K562 (cell line): ENCODE results near the gene TIMM22. TPM values are rescaled to one million over a fixed set of nuclear protein-coding genes. Genes with fewer than 3 reads are reported as not detected.

Experiments
- ARNT ChIP-seq, 2 experiments: fragments of 450-650 bp; IDR thresholded peaks; 2 replicates each; pipeline ENCODE4 v1.6.1; 2016; ENCODE audit warnings: mild to moderate bottlenecking in 1 of 2
- ELF4 ChIP-seq: fragments of 450-650 bp; formaldehyde crosslinking; IDR thresholded peaks from 2 replicates; pipeline ENCODE4 v1.4.0; 2022; ENCODE audit warnings: missing genetic modification characterization
- HDAC6 ChIP-seq: IDR thresholded peaks from 2 replicates; pipeline ENCODE4 v1.6.1; 2012; ENCODE audit warnings: low read depth, mild to moderate bottlenecking, control low read depth, inconsistent platforms, low read length, moderate library complexity
- MBD2 ChIP-seq: sonication (generic); IDR thresholded peaks from 2 replicates; pipeline ENCODE4 v1.6.1; 2016; ENCODE audit warnings: low read depth, borderline replicate concordance
- NCOR1 ChIP-seq: fragments of 450-650 bp; IDR thresholded peaks from 2 replicates; pipeline ENCODE4 v1.6.1; 2016; ENCODE audit warnings: mild to moderate bottlenecking, moderate library complexity
- NFE2 ChIP-seq: IDR thresholded peaks from 2 replicates; pipeline ENCODE4 v1.6.1; 2014; ENCODE audit warnings: antibody characterized with exemption, low read depth
- POLR2G ChIP-seq: fragments of 200-400 bp; formaldehyde crosslinking; IDR thresholded peaks from 2 replicates; pipeline ENCODE4 v1.6.1; 2017; ENCODE audit warnings: low read depth, mild to moderate bottlenecking, antibody characterized with exemption, low read length, moderate library complexity
- XRCC5 ChIP-seq: fragments of 200-400 bp; formaldehyde crosslinking; IDR thresholded peaks from 2 replicates; pipeline ENCODE4 v1.6.1; 2017; ENCODE audit warnings: low read depth, mild to moderate bottlenecking, low read length
- polyA plus RNA-seq, 8 experiments: library from polyadenylated mRNA; depleted of rRNA in 4 of 8; stranded (reverse) in 5 of 8; unstranded in 3 of 8; fragments of >200 nt; fragmentation: Nextera tagmentation in 2 of 8; fragmentation: Illumina TruSeq in 1 of 8; extraction: Ambion mirVana in 2 of 8; extraction: Trizol in 1 of 8; gene quantifications; 2 replicates each; pipeline versions ENCODE4 v1.2.1 to v1.2.3, GENCODE V29; 2011 to 2014; ENCODE audit warnings: inconsistent platforms in 1 of 8, missing spikeins in 1 of 8
- total RNA-seq, 7 experiments: library from RNA; depleted of rRNA in 6 of 7; stranded (reverse); fragments of >200 nt in 6 of 7; fragmentation: Illumina TruSeq in 2 of 7; extraction: Trizol in 2 of 7; gene quantifications; 2 replicates each; pipeline versions ENCODE4 v1.2.1 to v1.2.3, GENCODE V29; 2011 to 2021; ENCODE audit warnings: low replicate concordance in 1 of 7
- TF ChIP-seq, protein P1 (sequence below): fragments of 450-650 bp; IDR thresholded peaks from 2 replicates; pipeline ENCODE4 v1.6.1; 2016; ENCODE audit warnings: low read depth
- TF ChIP-seq, protein P2 (sequence below), 2 experiments: IDR thresholded peaks; 2 replicates each; pipeline ENCODE4 v1.6.1; 2012; ENCODE audit warnings: improper control_type of control experiment in 2 of 2, low read depth in 2 of 2, low read length in 2 of 2, borderline replicate concordance in 1 of 2
- TF ChIP-seq, protein P3 (sequence below): sonication (generic); formaldehyde crosslinking; IDR thresholded peaks from 2 replicates; pipeline ENCODE4 v1.5.0; 2020; ENCODE audit warnings: missing genetic modification reagents
- TF ChIP-seq, protein P4 (sequence below): fragments of 450-650 bp; IDR thresholded peaks from 2 replicates; pipeline ENCODE4 v1.6.1; 2016; ENCODE audit warnings: low read depth, mild to moderate bottlenecking, moderate library complexity

TIMM22 gene
- total and polyA plus RNA-seq, 9 of the 15 experiments (the other 6 are each of a cell fraction or from before 2014, with no cell fraction given), result 5.9 to 14.1 (median 10.3) TPM

DNA sequence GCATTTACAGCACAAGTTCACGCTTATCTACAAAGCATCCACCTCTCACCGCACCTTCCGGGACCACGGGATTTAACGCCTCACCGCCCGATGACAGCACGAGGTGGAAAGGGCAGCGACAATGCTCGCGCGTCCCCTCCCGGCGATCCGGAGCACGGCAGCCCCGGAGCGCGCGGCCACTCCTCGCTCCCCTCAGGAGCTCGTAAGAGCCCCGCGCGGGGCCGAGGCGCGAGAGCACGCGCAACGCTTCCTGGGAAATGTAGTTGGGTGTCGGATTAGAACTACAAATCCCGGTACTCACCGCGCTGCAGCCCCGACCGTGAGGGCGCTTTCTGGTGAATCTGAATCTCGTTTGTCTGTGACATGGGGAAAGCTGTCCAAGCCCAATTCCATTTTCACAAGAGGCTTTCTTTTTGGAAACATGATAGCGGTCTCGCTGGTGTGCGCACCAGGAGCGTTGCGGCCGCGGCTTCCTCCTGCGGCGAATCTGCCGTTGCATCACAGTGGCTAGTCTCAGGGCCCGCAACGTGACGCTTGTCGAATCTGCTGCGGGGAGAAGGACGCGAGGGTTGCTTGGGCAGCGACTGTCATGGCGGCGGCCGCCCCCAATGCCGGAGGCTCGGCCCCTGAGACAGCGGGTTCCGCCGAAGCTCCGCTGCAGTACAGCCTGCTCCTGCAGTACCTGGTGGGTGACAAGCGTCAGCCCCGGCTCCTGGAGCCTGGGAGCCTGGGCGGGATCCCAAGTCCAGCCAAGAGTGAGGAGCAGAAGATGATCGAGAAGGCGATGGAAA lies at the start of gene TIMM22 (continued):
- TF ChIP-seq, protein P1, sequence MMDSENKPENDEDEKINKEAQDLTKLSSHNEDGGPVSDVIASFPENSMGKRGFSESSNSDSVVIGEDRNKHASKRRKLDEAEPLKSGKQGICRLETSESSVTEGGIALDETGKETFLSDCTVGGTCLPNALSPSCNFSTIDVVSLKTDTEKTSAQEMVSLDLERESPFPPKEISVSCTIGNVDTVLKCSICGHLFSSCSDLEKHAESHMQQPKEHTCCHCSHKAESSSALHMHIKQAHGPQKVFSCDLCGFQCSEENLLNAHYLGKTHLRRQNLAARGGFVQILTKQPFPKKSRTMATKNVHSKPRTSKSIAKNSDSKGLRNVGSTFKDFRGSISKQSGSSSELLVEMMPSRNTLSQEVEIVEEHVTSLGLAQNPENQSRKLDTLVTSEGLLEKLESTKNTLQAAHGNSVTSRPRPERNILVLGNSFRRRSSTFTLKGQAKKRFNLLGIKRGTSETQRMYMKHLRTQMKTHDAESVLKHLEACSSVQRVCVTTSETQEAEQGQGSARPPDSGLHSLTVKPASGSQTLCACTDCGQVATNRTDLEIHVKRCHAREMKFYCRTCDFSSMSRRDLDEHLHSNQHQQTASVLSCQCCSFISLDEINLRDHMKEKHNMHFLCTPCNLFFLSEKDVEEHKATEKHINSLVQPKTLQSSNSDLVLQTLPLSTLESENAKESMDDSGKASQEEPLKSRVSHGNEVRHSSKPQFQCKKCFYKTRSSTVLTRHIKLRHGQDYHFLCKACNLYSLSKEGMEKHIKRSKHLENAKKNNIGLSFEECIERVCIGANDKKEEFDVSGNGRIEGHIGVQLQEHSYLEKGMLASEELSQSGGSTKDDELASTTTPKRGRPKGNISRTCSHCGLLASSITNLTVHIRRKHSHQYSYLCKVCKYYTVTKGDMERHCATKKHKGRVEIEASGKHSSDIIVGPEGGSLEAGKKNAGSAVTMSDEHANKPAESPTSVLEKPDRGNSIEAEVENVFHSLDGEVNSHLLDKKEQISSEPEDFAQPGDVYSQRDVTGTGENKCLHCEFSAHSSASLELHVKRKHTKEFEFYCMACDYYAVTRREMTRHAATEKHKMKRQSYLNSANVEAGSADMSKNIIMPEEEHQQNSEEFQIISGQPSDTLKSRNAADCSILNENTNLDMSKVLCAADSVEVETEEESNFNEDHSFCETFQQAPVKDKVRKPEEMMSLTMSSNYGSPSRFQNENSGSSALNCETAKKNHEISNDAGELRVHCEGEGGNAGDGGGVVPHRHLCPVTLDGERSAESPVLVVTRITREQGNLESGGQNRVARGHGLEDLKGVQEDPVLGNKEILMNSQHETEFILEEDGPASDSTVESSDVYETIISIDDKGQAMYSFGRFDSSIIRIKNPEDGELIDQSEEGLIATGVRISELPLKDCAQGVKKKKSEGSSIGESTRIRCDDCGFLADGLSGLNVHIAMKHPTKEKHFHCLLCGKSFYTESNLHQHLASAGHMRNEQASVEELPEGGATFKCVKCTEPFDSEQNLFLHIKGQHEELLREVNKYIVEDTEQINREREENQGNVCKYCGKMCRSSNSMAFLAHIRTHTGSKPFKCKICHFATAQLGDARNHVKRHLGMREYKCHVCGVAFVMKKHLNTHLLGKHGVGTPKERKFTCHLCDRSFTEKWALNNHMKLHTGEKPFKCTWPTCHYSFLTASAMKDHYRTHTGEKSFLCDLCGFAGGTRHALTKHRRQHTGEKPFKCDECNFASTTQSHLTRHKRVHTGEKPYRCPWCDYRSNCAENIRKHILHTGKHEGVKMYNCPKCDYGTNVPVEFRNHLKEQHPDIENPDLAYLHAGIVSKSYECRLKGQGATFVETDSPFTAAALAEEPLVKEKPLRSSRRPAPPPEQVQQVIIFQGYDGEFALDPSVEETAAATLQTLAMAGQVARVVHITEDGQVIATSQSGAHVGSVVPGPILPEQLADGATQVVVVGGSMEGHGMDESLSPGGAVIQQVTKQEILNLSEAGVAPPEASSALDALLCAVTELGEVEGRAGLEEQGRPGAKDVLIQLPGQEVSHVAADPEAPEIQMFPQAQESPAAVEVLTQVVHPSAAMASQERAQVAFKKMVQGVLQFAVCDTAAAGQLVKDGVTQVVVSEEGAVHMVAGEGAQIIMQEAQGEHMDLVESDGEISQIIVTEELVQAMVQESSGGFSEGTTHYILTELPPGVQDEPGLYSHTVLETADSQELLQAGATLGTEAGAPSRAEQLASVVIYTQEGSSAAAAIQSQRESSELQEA, result no peak
- TF ChIP-seq POLR2G (peak; percentile 92), NFE2 (0 out of 2 replicates have a peak, but pooled peaks have one; percentile 14), ARNT (IDR thresholded peaks at IDR 0.05) (no peak), HDAC6 (no peak), MBD2 (peak; percentile 73), XRCC5 (no peak), ELF4 (CRISPR knock-in tag) (0 out of 2 replicates have a peak, but pooled peaks have one; percentile 16), NCOR1 (0 out of 2 replicates have a peak, but pooled peaks have one; percentile 4)
- TF ChIP-seq, protein P2, sequence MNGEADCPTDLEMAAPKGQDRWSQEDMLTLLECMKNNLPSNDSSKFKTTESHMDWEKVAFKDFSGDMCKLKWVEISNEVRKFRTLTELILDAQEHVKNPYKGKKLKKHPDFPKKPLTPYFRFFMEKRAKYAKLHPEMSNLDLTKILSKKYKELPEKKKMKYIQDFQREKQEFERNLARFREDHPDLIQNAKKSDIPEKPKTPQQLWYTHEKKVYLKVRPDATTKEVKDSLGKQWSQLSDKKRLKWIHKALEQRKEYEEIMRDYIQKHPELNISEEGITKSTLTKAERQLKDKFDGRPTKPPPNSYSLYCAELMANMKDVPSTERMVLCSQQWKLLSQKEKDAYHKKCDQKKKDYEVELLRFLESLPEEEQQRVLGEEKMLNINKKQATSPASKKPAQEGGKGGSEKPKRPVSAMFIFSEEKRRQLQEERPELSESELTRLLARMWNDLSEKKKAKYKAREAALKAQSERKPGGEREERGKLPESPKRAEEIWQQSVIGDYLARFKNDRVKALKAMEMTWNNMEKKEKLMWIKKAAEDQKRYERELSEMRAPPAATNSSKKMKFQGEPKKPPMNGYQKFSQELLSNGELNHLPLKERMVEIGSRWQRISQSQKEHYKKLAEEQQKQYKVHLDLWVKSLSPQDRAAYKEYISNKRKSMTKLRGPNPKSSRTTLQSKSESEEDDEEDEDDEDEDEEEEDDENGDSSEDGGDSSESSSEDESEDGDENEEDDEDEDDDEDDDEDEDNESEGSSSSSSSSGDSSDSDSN (IDR thresholded peaks at IDR 0.05; ENCODE audit: borderline replicate concordance in 1 of 2, low read depth in 2 of 2, low read length in 2 of 2), result no peak
- TF ChIP-seq, protein P3, sequence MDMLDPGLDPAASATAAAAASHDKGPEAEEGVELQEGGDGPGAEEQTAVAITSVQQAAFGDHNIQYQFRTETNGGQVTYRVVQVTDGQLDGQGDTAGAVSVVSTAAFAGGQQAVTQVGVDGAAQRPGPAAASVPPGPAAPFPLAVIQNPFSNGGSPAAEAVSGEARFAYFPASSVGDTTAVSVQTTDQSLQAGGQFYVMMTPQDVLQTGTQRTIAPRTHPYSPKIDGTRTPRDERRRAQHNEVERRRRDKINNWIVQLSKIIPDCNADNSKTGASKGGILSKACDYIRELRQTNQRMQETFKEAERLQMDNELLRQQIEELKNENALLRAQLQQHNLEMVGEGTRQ (CRISPR knock-in tag), result peak; percentile 89
- TF ChIP-seq, protein P4, sequence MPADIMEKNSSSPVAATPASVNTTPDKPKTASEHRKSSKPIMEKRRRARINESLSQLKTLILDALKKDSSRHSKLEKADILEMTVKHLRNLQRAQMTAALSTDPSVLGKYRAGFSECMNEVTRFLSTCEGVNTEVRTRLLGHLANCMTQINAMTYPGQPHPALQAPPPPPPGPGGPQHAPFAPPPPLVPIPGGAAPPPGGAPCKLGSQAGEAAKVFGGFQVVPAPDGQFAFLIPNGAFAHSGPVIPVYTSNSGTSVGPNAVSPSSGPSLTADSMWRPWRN, result no peak; the same call in 1 of the 2 replicates
